WTC11 (cell line): Measurements from ENCODE around the gene SSC5D. TPM values are rescaled to one million over a fixed set of nuclear protein-coding genes. Genes with fewer than 3 reads are reported as not detected.
A peak's percentile ranks its signal among the peaks of the same experiment; 100 is the strongest.

Experiments
- ATAC-seq: fragments of 200-7000 bp; cut with Tn5 transposase; 2 replicates; pipeline ENCODE4 v1.10.0; 2021; ENCODE audit warnings: mild to moderate bottlenecking, moderate library complexity
- CTCF ChIA-PET: fragments of 300-600 bp; sonication (Branson Sonifier 250); formaldehyde crosslinking; loops from one replicate; lab custom pipeline; 2021; ENCODE audit warnings: antibody characterized with exemption; lab: Charles Lee
- POLR2A ChIA-PET: fragments of 350-600 bp; sonication (Branson Sonifier 250); formaldehyde crosslinking; loops from one replicate; lab custom pipeline; 2021; ENCODE audit warnings: antibody characterized with exemption; lab: Charles Lee
- DNase-seq: peaks from one replicate; pipeline ENCODE4 v3.0.0; 2021; ENCODE audit warnings: low spot score
- H3K27ac Mint-ChIP-seq: 2 replicates; pipeline ENCODE4 v1.8.0; 2021; ENCODE audit warnings: mixed read lengths
- H3K27me3 Mint-ChIP-seq: 2 replicates; pipeline ENCODE4 v1.8.0; 2021; ENCODE audit warnings: low read depth, mild to moderate bottlenecking, moderate library complexity, mixed read lengths
- H3K36me3 Mint-ChIP-seq: 2 replicates; pipeline ENCODE4 v1.8.0; 2021; ENCODE audit warnings: mixed read lengths
- H3K4me1 Mint-ChIP-seq: 2 replicates; pipeline ENCODE4 v1.8.0; 2022; ENCODE audit warnings: mixed read lengths
- H3K4me3 Mint-ChIP-seq: 2 replicates; pipeline ENCODE4 v1.8.0; 2021; ENCODE audit warnings: mild to moderate bottlenecking, moderate library complexity, mixed read lengths
- H3K9me3 Mint-ChIP-seq: 2 replicates; pipeline ENCODE4 v1.8.0; 2021; ENCODE audit warnings: mixed read lengths
- CREB1 ChIP-seq: sonication (generic); formaldehyde crosslinking; IDR thresholded peaks from 2 replicates; pipeline ENCODE4 v1.8.0; 2023; ENCODE audit warnings: mild to moderate bottlenecking, missing genetic modification reagents
- FOXJ3 ChIP-seq: sonication (generic); formaldehyde crosslinking; IDR thresholded peaks from 2 replicates; pipeline ENCODE4 v1.9.0; 2021; ENCODE audit warnings: missing genetic modification reagents, mild to moderate bottlenecking, borderline replicate concordance
- GTF2I ChIP-seq: fragments of 250-450 bp; sonication (Bioruptor Pico); conservative IDR thresholded peaks from 2 replicates; pipeline ENCODE4 v1.4.0; 2021; ENCODE audit warnings: mild to moderate bottlenecking
- NFATC4 ChIP-seq: fragments of 250-450 bp; sonication (Bioruptor Pico); IDR thresholded peaks from 2 replicates; pipeline ENCODE4 v1.9.0; 2021; ENCODE audit warnings: mild to moderate bottlenecking
- NR1H2 ChIP-seq: sonication (generic); formaldehyde crosslinking; IDR thresholded peaks from 2 replicates; pipeline ENCODE4 v1.9.0; 2021; ENCODE audit warnings: mild to moderate bottlenecking, moderate library complexity, missing genetic modification reagents
- SMAD4 ChIP-seq: sonication (generic); formaldehyde crosslinking; IDR thresholded peaks from 2 replicates; pipeline ENCODE4 v1.8.0; 2022; ENCODE audit warnings: mild to moderate bottlenecking, missing genetic modification reagents
- TEAD4 ChIP-seq: sonication (generic); formaldehyde crosslinking; IDR thresholded peaks from 2 replicates; pipeline ENCODE4 v1.8.0; 2022; ENCODE audit warnings: mild to moderate bottlenecking, missing genetic modification reagents
- ZNF263 ChIP-seq: sonication (generic); formaldehyde crosslinking; IDR thresholded peaks from 2 replicates; pipeline ENCODE4 v1.8.1; 2022; ENCODE audit warnings: low read depth, mild to moderate bottlenecking, moderate library complexity, missing genetic modification reagents
- ZNF416 ChIP-seq: fragments of 250-450 bp; sonication (Bioruptor Pico); IDR thresholded peaks from 2 replicates; pipeline ENCODE4 v1.9.0; 2021; ENCODE audit warnings: mild to moderate bottlenecking, inconsistent platforms
- ZNF423 ChIP-seq: fragments of 250-450 bp; sonication (Bioruptor Pico); IDR thresholded peaks from 2 replicates; pipeline ENCODE4 v2.1.2; 2022; ENCODE audit warnings: mild to moderate bottlenecking, moderate library complexity
- total RNA-seq: library from RNA; stranded (reverse); gene quantifications from 3 replicates; pipeline ENCODE4 v1.2.3, GENCODE V29; 2021
- TF ChIP-seq, protein P1 (sequence below): sonication (generic); formaldehyde crosslinking; IDR thresholded peaks from 2 replicates; pipeline ENCODE4 v1.8.1; 2022; ENCODE audit warnings: low read depth, mild to moderate bottlenecking, moderate library complexity, missing genetic modification reagents, borderline replicate concordance
- TF ChIP-seq, protein P2 (sequence below): sonication (generic); formaldehyde crosslinking; conservative IDR thresholded peaks from 2 replicates; pipeline ENCODE4 v1.8.1; 2023; ENCODE audit warnings: mild to moderate bottlenecking, low read depth, missing genetic modification reagents, moderate library complexity
- TF ChIP-seq, protein P3 (sequence below): sonication (generic); formaldehyde crosslinking; conservative IDR thresholded peaks from 2 replicates; pipeline ENCODE4 v1.8.1; 2022; ENCODE audit warnings: mild to moderate bottlenecking, missing genetic modification reagents
- TF ChIP-seq, protein P4 (sequence below): fragments of 250-450 bp; sonication (Bioruptor Pico); IDR thresholded peaks from 2 replicates; pipeline ENCODE4 v1.8.0; 2021; ENCODE audit warnings: mild to moderate bottlenecking
- TF ChIP-seq, protein P5 (sequence below): fragments of 250-450 bp; sonication (Bioruptor Pico); IDR thresholded peaks from 2 replicates; pipeline ENCODE4 v1.9.0; 2021; ENCODE audit warnings: moderate library complexity, mild to moderate bottlenecking, inconsistent platforms, borderline replicate concordance

SSC5D gene
- total RNA-seq, 1 experiment from 2014 or later: 2.9 TPM

DNA sequence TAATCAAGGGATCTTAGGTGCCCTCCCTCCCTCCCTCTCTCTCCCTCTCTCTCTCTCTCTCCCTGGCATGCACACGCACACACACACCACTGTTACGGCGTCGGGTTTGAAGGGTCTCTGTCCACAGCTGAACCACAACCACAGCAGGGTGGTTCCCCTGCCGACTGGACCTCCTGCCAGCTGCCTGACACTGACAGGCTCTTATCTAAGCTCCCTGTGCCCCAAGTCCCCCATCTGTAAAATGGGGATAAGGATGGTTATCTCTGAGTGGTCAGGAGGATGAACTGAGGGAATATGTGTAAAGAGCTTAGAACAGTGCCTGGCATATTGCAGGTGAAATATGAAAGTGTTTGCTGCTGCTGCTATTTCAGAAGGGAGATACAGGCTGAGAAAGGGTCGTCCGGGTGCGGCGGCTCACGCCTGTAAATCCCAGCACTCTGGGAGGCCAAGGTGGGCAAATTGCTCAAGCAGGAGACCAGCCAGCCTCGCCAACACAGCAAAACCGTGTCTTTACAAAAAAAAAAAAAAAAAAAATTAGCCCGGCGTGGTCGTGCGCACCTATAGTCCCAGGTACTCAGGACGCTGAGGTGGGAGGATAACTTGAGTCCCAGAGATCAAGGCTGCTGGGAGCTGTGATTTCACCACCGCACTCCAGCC is 44.3 kb upstream of the SSC5D start:
- Mint-ChIP-seq H3K9me3 (no peaks in the 10 kb centered on the region), H3K4me3 (peak overlapping the region; percentile 68), H3K4me1 (peaks cover 23% of the 10 kb centered on the region)
- TF ChIP-seq TEAD4 (CRISPR knock-in tag) (peak; percentile 27; the same call in 1 of the 2 replicates), ZNF416 (CRISPR knock-in tag) (no peak), ZNF423 (no peak)
- TF ChIP-seq, protein P1, sequence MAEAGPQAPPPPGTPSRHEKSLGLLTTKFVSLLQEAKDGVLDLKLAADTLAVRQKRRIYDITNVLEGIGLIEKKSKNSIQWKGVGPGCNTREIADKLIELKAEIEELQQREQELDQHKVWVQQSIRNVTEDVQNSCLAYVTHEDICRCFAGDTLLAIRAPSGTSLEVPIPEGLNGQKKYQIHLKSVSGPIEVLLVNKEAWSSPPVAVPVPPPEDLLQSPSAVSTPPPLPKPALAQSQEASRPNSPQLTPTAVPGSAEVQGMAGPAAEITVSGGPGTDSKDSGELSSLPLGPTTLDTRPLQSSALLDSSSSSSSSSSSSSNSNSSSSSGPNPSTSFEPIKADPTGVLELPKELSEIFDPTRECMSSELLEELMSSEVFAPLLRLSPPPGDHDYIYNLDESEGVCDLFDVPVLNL (CRISPR knock-in tag): no peak
- TF ChIP-seq, protein P2, sequence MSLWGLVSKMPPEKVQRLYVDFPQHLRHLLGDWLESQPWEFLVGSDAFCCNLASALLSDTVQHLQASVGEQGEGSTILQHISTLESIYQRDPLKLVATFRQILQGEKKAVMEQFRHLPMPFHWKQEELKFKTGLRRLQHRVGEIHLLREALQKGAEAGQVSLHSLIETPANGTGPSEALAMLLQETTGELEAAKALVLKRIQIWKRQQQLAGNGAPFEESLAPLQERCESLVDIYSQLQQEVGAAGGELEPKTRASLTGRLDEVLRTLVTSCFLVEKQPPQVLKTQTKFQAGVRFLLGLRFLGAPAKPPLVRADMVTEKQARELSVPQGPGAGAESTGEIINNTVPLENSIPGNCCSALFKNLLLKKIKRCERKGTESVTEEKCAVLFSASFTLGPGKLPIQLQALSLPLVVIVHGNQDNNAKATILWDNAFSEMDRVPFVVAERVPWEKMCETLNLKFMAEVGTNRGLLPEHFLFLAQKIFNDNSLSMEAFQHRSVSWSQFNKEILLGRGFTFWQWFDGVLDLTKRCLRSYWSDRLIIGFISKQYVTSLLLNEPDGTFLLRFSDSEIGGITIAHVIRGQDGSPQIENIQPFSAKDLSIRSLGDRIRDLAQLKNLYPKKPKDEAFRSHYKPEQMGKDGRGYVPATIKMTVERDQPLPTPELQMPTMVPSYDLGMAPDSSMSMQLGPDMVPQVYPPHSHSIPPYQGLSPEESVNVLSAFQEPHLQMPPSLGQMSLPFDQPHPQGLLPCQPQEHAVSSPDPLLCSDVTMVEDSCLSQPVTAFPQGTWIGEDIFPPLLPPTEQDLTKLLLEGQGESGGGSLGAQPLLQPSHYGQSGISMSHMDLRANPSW (CRISPR knock-in tag): no peak
- TF ChIP-seq, all 79 proteins: peak for 1
- DNase-seq (no peak), ATAC-seq (no peak)
- POLR2A ChIA-PET: interaction anchor here (0.7 to 1.3 kb wide), 3 partner anchors 9 to 124 kb away, joined by 3 to 4 read pairs (median 4); partner anchors contain the start of gene UBE2S
- Mint-ChIP-seq H3K27ac (no peak overlapping the region), H3K36me3 (no peaks in the 10 kb centered on the region), H3K27me3 (no peaks in the 10 kb centered on the region; the same call in 1 of the 2 replicates)
- CTCF ChIA-PET: interaction anchor here (1.1 to 1.5 kb wide), 2 partner anchors 9 to 26 kb away, joined by 4 read pairs; no protein-coding TSS in a partner anchor

DNA sequence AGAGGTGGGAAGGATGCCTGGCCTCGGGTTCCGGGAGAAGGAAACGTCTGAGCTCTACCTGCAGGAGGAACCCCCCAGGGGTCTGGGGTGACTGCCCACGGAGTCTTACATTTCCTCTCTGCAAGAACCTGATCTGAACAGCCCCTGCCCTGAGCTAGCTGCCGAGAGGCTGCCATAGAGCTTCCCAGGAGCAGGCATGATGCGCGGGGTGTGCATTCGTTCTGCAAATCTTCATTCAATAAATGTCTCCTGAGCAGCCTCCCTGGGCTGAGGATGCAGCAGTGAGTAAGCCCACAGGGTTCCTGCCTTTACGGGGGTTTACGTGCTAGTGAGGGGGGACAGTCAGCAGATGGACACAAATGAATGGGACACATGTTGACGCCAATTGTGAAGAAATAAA is 43.6 kb upstream of the SSC5D start:
- CTCF ChIA-PET: interaction anchor here (0.7 to 1.5 kb wide), 3 partner anchors 8 to 208 kb away, joined by 3 to 4 read pairs (median 4); no protein-coding TSS in a partner anchor
- no peak overlapping the region for H3K4me3 Mint-ChIP-seq
- TF ChIP-seq, protein P3, sequence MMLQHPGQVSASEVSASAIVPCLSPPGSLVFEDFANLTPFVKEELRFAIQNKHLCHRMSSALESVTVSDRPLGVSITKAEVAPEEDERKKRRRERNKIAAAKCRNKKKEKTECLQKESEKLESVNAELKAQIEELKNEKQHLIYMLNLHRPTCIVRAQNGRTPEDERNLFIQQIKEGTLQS (CRISPR knock-in tag): no peak
- no peak for TF ChIP-seq CREB1
- POLR2A ChIA-PET: interaction anchor here (0.7 to 1.3 kb wide), 3 partner anchors 8 to 125 kb away, joined by 3 to 4 read pairs (median 4); partner anchors contain the start of gene UBE2S
- no peaks in the 10 kb centered on the region for H3K9me3 Mint-ChIP-seq
- ATAC-seq (no peak), DNase-seq (no peak)
- peaks cover 23% of the 10 kb centered on the region for H3K4me1 Mint-ChIP-seq
- no peak overlapping the region for H3K27ac Mint-ChIP-seq
- no peaks in the 10 kb centered on the region for H3K36me3 Mint-ChIP-seq
- H3K27me3 Mint-ChIP-seq: no peaks in the 10 kb centered on the region; the same call in 1 of the 2 replicates

- no peaks in the 10 kb centered on the region for H3K36me3 Mint-ChIP-seq
- DNase-seq (no peak), ATAC-seq (no peak)
- TF ChIP-seq NR1H2 (CRISPR knock-in tag) (no peak), GTF2I (CRISPR knock-in tag) (no peak), SMAD4 (CRISPR knock-in tag) (no peak), NFATC4 (CRISPR knock-in tag) (no peak), FOXJ3 (CRISPR knock-in tag) (no peak), ZNF263 (CRISPR knock-in tag) (no peak)
- TF ChIP-seq, protein P3 (CRISPR knock-in tag): no peak
- TF ChIP-seq, protein P4, sequence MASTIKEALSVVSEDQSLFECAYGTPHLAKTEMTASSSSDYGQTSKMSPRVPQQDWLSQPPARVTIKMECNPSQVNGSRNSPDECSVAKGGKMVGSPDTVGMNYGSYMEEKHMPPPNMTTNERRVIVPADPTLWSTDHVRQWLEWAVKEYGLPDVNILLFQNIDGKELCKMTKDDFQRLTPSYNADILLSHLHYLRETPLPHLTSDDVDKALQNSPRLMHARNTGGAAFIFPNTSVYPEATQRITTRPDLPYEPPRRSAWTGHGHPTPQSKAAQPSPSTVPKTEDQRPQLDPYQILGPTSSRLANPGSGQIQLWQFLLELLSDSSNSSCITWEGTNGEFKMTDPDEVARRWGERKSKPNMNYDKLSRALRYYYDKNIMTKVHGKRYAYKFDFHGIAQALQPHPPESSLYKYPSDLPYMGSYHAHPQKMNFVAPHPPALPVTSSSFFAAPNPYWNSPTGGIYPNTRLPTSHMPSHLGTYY: no peak
- TF ChIP-seq, protein P5, sequence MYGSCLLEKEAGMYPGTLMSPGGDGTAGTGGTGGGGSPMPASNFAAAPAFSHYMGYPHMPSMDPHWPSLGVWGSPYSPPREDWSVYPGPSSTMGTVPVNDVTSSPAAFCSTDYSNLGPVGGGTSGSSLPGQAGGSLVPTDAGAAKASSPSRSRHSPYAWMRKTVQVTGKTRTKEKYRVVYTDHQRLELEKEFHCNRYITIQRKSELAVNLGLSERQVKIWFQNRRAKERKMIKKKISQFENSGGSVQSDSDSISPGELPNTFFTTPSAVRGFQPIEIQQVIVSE (CRISPR knock-in tag): no peak
- peaks cover 9% of the 10 kb centered on the region; the same call in 1 of the 2 replicates for H3K27me3 Mint-ChIP-seq
- no peaks in the 10 kb centered on the region for H3K9me3 Mint-ChIP-seq
- POLR2A ChIA-PET: no interaction called here
- no peak overlapping the region for H3K27ac Mint-ChIP-seq
- H3K4me3 Mint-ChIP-seq: no peak overlapping the region
- CTCF ChIA-PET: interaction anchor here (0.6 to 1.2 kb wide), 2 partner anchors 21 to 187 kb away, joined by 4 to 8 read pairs; no protein-coding TSS in a partner anchor
- H3K4me1 Mint-ChIP-seq: peaks cover 16% of the 10 kb centered on the region
Observed at GRCh38 chr19:55446060-55446459, 42.2 kb upstream of the SSC5D start.
